ENCODE data around the gene ACR. TPM values are rescaled to one million over a fixed set of nuclear protein-coding genes. Genes with fewer than 3 reads are reported as not detected.

Gene ACR
- total RNA-seq, 1 experiment from 2014 or later: 0.21 TPM

DNA sequence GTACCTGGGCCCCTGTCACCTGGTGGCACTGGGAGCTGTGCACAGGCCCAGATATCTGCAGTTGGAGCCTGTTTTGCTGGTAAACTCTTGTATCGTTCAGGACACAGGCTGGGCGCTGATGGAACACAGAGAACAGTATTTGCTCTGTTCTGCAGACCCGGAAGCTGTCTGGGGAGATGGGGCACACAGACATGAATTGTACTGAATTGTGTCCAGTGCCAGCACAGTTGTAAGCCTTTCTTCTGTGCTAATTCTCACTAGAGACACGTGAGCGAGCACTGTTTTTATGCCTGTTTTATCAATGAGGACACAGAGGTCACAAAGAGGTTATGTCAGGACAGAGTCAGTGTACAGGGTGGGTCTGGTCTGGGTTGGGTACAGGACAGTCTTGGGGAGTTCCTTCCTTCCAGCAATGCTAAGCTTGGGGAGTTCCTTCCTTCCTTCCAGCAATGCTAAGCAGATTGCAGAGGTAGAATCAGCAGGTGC is 24.4 kb upstream of the ACR start:
- no peak for ATAC-seq
- H3K9me3 ChIP-seq (ENCODE audit: control insufficient read depth, insufficient read depth, low read depth, low read length): no peaks in the 10 kb centered on the region
- in situ Hi-C loops (cut with HindIII; ENCODE audit: low pct_unique_long_range_greater_than_20kb, low sequenced_read_pairs) (no loop called here), intact Hi-C loops (cut with micrococcal nuclease; ENCODE audit: unreplicated experiment) (no loop called here)
- no peaks in the 10 kb centered on the region for H3K4me1 ChIP-seq (ENCODE audit: control insufficient read depth, insufficient read depth, low read length)
- H3K4me3 ChIP-seq (ENCODE audit: low read depth in 2 of 2, low read length in 2 of 2): no peak overlapping the region
- no peak overlapping the region for H3K27ac ChIP-seq (ENCODE audit: low read length)
- H3K36me3 ChIP-seq (ENCODE audit: control insufficient read depth, insufficient read depth, low read length): no peaks in the 10 kb centered on the region
- no TSS peak for BruUV-seq (replicated peaks)
- no peaks in the 10 kb centered on the region for H3K27me3 ChIP-seq (ENCODE audit: control insufficient read depth, insufficient read depth, low read length)
- no peak for DNase-seq (ENCODE audit: low read depth, low spot score)
- ChIA-PET CTCF (no interaction called here), POLR2A (no interaction called here)
- TF ChIP-seq, protein P1, sequence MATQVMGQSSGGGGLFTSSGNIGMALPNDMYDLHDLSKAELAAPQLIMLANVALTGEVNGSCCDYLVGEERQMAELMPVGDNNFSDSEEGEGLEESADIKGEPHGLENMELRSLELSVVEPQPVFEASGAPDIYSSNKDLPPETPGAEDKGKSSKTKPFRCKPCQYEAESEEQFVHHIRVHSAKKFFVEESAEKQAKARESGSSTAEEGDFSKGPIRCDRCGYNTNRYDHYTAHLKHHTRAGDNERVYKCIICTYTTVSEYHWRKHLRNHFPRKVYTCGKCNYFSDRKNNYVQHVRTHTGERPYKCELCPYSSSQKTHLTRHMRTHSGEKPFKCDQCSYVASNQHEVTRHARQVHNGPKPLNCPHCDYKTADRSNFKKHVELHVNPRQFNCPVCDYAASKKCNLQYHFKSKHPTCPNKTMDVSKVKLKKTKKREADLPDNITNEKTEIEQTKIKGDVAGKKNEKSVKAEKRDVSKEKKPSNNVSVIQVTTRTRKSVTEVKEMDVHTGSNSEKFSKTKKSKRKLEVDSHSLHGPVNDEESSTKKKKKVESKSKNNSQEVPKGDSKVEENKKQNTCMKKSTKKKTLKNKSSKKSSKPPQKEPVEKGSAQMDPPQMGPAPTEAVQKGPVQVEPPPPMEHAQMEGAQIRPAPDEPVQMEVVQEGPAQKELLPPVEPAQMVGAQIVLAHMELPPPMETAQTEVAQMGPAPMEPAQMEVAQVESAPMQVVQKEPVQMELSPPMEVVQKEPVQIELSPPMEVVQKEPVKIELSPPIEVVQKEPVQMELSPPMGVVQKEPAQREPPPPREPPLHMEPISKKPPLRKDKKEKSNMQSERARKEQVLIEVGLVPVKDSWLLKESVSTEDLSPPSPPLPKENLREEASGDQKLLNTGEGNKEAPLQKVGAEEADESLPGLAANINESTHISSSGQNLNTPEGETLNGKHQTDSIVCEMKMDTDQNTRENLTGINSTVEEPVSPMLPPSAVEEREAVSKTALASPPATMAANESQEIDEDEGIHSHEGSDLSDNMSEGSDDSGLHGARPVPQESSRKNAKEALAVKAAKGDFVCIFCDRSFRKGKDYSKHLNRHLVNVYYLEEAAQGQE (IDR thresholded peaks at IDR 0.05; ENCODE audit: insufficient read depth in 1 of 2, low read depth in 2 of 2, low read length in 1 of 2): no peak
- TF ChIP-seq, protein P2, sequence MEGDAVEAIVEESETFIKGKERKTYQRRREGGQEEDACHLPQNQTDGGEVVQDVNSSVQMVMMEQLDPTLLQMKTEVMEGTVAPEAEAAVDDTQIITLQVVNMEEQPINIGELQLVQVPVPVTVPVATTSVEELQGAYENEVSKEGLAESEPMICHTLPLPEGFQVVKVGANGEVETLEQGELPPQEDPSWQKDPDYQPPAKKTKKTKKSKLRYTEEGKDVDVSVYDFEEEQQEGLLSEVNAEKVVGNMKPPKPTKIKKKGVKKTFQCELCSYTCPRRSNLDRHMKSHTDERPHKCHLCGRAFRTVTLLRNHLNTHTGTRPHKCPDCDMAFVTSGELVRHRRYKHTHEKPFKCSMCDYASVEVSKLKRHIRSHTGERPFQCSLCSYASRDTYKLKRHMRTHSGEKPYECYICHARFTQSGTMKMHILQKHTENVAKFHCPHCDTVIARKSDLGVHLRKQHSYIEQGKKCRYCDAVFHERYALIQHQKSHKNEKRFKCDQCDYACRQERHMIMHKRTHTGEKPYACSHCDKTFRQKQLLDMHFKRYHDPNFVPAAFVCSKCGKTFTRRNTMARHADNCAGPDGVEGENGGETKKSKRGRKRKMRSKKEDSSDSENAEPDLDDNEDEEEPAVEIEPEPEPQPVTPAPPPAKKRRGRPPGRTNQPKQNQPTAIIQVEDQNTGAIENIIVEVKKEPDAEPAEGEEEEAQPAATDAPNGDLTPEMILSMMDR (IDR thresholded peaks at IDR 0.05): no peak
- TF ChIP-seq SIN3A (IDR thresholded peaks at IDR 0.05; ENCODE audit: borderline replicate concordance, insufficient read depth, low read depth, low read length) (no peak), TCF7L2 (IDR thresholded peaks at IDR 0.05; ENCODE audit: low read depth, low read length) (no peak), POLR2AphosphoS5 (IDR thresholded peaks at IDR 0.05; ENCODE audit: low read depth, low read length) (no peak)

DNA sequence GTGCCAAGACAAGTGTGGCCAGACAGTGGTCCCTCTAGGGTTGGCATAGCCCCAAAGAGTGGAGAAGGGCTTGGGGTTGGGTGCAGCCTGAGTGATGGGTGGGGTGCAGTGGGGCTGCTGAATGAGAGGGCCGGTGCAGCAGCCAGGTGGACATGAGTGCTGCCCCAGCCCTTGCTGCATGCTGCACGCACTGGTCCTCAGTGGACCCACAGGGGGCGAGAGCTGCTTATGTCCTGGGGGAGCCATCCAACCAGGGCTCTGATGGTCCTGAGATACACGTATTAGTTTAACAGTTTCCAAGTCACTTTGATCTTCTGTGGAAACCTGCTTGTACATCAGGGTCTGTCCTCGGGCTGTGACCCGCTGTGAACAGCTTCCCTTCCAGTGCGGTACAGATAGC is 23.9 kb upstream of the ACR start:
- intact Hi-C loops (cut with micrococcal nuclease; ENCODE audit: unreplicated experiment) (no loop called here), in situ Hi-C loops (cut with HindIII; ENCODE audit: low pct_unique_long_range_greater_than_20kb, low sequenced_read_pairs) (no loop called here)
- no peak for ATAC-seq
- no peaks in the 10 kb centered on the region for H3K27me3 ChIP-seq (ENCODE audit: control insufficient read depth, insufficient read depth, low read length)
- no peak overlapping the region for H3K4me3 ChIP-seq (ENCODE audit: low read depth in 2 of 2, low read length in 2 of 2)
- H3K36me3 ChIP-seq (ENCODE audit: control insufficient read depth, insufficient read depth, low read length): no peaks in the 10 kb centered on the region
- H3K27ac ChIP-seq (ENCODE audit: low read length): no peak overlapping the region
- DNase-seq (ENCODE audit: low read depth, low spot score): no peak
- TF ChIP-seq TCF7L2 (IDR thresholded peaks at IDR 0.05; ENCODE audit: low read depth, low read length): no peak
- no peak for TF ChIP-seq POLR2AphosphoS5 (IDR thresholded peaks at IDR 0.05; ENCODE audit: low read depth, low read length)
- no peak for TF ChIP-seq SIN3A (IDR thresholded peaks at IDR 0.05; ENCODE audit: borderline replicate concordance, insufficient read depth, low read depth, low read length)
- TF ChIP-seq, protein P1 (IDR thresholded peaks at IDR 0.05; ENCODE audit: insufficient read depth in 1 of 2, low read depth in 2 of 2, low read length in 1 of 2): no peak
- TF ChIP-seq, protein P2 (IDR thresholded peaks at IDR 0.05): no peak
- H3K4me1 ChIP-seq (ENCODE audit: control insufficient read depth, insufficient read depth, low read length): no peaks in the 10 kb centered on the region
- no TSS peak for BruUV-seq (replicated peaks)
- ChIA-PET POLR2A (no interaction called here), CTCF (no interaction called here)
- H3K9me3 ChIP-seq (ENCODE audit: control insufficient read depth, insufficient read depth, low read depth, low read length): no peaks in the 10 kb centered on the region

All from Panc1 (cell line).